Measurements from ENCODE around the gene LILRA6. TPM values are rescaled to one million over a fixed set of nuclear protein-coding genes. Genes with fewer than 3 reads are reported as not detected.

The LILRA6 gene
- total RNA-seq, 1 experiment from 2014 or later = not detected

GRCh38 chr19:54262470-54262869 lies 19.9 kb upstream of the LILRA6 start:
- CTCF ChIA-PET = no interaction called here

DNA sequence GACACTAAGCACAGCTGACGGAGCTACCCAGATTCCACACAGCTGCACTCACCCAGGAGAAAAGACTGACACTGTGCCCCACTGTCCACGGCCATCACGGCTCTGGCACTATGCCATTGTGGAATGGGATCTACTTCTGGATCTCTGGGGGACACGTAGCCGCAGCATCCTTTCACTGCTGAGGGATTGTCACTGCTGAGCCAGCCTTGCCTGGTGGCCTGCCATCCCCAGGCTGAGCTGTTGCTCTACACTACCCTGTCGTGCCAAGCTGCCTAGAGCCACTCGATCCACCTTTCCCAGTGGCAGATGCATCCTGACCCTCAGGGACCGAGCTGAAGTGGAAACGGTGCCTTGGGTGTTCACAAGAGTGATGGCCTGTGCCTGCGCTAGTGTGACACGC lies 19.5 kb upstream of the LILRA6 start:
- POLR2A ChIA-PET (ENCODE audit: unreplicated experiment) = no interaction called here
- H3F3A ChIP-seq (ENCODE audit: insufficient read depth, low read depth) = no peaks in the 10 kb centered on the region
- H3K4me2 ChIP-seq = no peak overlapping the region
- TF ChIP-seq CTCF (conservative IDR thresholded peaks at IDR 0.05) (no peak), EZH2 (IDR thresholded peaks at IDR 0.05; ENCODE audit: low read depth) (no peak)
- no peak for DNase-seq
- no TSS peak for BruUV-seq (replicated peaks)
- intact Hi-C loops (cut with micrococcal nuclease; ENCODE audit: unreplicated experiment) = no loop called here
- no peaks in the 10 kb centered on the region for H3K36me3 ChIP-seq (ENCODE audit: low read depth)
- no peak overlapping the region for H3K4me3 ChIP-seq
- no peak overlapping the region for H2AFZ ChIP-seq
- peaks cover 76% of the 10 kb centered on the region for H3K27me3 ChIP-seq (ENCODE audit: insufficient read depth, low read depth)
- no peaks in the 10 kb centered on the region for H3K9me3 ChIP-seq (ENCODE audit: insufficient read depth, low read depth)
- no peaks in the 10 kb centered on the region for H3K4me1 ChIP-seq (replicated peaks; ENCODE audit: insufficient read depth)
- no peak overlapping the region for H3K27ac ChIP-seq
- no peaks in the 10 kb centered on the region for H4K20me1 ChIP-seq (ENCODE audit: insufficient read depth)
- CTCF ChIA-PET = no interaction called here
- H3K9me2 ChIP-seq (ENCODE audit: insufficient read depth) = no peaks in the 10 kb centered on the region
- H3K79me2 ChIP-seq (ENCODE audit: low read depth) = no peaks in the 10 kb centered on the region

More at GRCh38 chr19:54262470-54262869, 19.9 kb upstream of the LILRA6 start:
- intact Hi-C loops (cut with micrococcal nuclease; ENCODE audit: unreplicated experiment) = no loop called here
- Histone ChIP-seq H3K9me3 (ENCODE audit: insufficient read depth, low read depth) (no peaks in the 10 kb centered on the region), H3K4me3 (no peak overlapping the region), H3K4me1 (replicated peaks; ENCODE audit: insufficient read depth) (no peaks in the 10 kb centered on the region), H3K4me2 (no peak overlapping the region), H3K79me2 (ENCODE audit: low read depth) (no peaks in the 10 kb centered on the region), H3K9me2 (ENCODE audit: insufficient read depth) (no peaks in the 10 kb centered on the region), H3K36me3 (ENCODE audit: low read depth) (no peaks in the 10 kb centered on the region), H3K27ac (no peak overlapping the region), H2AFZ (no peak overlapping the region), H3K27me3 (ENCODE audit: insufficient read depth, low read depth) (peaks cover 76% of the 10 kb centered on the region), H3F3A (ENCODE audit: insufficient read depth, low read depth) (no peaks in the 10 kb centered on the region), H4K20me1 (ENCODE audit: insufficient read depth) (no peaks in the 10 kb centered on the region)
- no peak for DNase-seq
- no TSS peak for BruUV-seq (replicated peaks)
- POLR2A ChIA-PET (ENCODE audit: unreplicated experiment) = no interaction called here
- TF ChIP-seq CTCF (conservative IDR thresholded peaks at IDR 0.05) (no peak), EZH2 (IDR thresholded peaks at IDR 0.05; ENCODE audit: low read depth) (no peak)

GRCh38 chr19:54257116-54257480 lies 14.5 kb upstream of the LILRA6 start, which contains the start of gene LILRB5:
Gene LILRB5, minus strand, starts transcription at chr19:54257273. Its CDS starts 80 bp downstream, at chr19:54257193.
- BruUV-seq (replicated peaks) = no TSS peak
- TF ChIP-seq EZH2 (IDR thresholded peaks at IDR 0.05; ENCODE audit: low read depth) = no peak; the same call in 1 of the 2 replicates
- intact Hi-C loops (cut with micrococcal nuclease; ENCODE audit: unreplicated experiment) = no loop called here
- Histone ChIP-seq H3F3A (ENCODE audit: insufficient read depth, low read depth) (no peaks in the 10 kb centered on the region), H3K4me1 (replicated peaks; ENCODE audit: insufficient read depth) (no peaks in the 10 kb centered on the region), H3K36me3 (ENCODE audit: low read depth) (no peaks in the 10 kb centered on the region), H2AFZ (no peak within 1 kb of the TSS), H3K9me3 (ENCODE audit: insufficient read depth, low read depth) (no peaks in the 10 kb centered on the region), H3K4me3 (no peak within 1 kb of the TSS), H3K27me3 (ENCODE audit: insufficient read depth, low read depth) (peaks cover 97% of the 10 kb centered on the region), H3K4me2 (no peak within 1 kb of the TSS), H3K27ac (no peak within 1 kb of the TSS), H3K79me2 (ENCODE audit: low read depth) (no peaks in the 10 kb centered on the region), H4K20me1 (ENCODE audit: insufficient read depth) (no peaks in the 10 kb centered on the region), H3K9me2 (ENCODE audit: insufficient read depth) (no peaks in the 10 kb centered on the region)
- POLR2A ChIA-PET (ENCODE audit: unreplicated experiment) = no interaction called here
- DNase-seq = no peak
- CTCF ChIA-PET = no interaction called here
